CD4-positive, alpha-beta T cell (primary cell): ENCODE measurements around the gene CERS6. TPM values are rescaled to one million over a fixed set of nuclear protein-coding genes. Genes with fewer than 3 reads are reported as not detected.

Experiments used
- ATAC-seq: fragments of 200-7000 bp; cut with Tn5 transposase; one replicate; pipeline ENCODE4 v1.10.0; 2022; ENCODE audit warnings: mild to moderate bottlenecking; ENCODE audit not compliant: poor library complexity
- CTCF ChIA-PET: fragments of 350-600 bp; sonication (Branson Sonifier 250); formaldehyde crosslinking; loops from one replicate; lab custom pipeline; 2021; ENCODE audit warnings: antibody characterized with exemption, inconsistent platforms; lab: Charles Lee
- POLR2A ChIA-PET: fragments of 350-600 bp; sonication (Branson Sonifier 250); formaldehyde crosslinking; loops from one replicate; lab custom pipeline; 2021; ENCODE audit warnings: antibody characterized with exemption, inconsistent platforms; lab: Charles Lee
- DNase-seq, 14 experiments: peaks; one replicate each; pipeline ENCODE4 v3.0.0-alpha.2; 2013 to 2020; ENCODE audit warnings: mixed read lengths in 2 of 14
- H3K27ac ChIP-seq, 2 donors: one replicate each; pipeline versions ENCODE4 v1.5.1 to v1.7.0; 2013; ENCODE audit warnings: low read length in 2 of 2, low read depth in 1 of 2, mild to moderate bottlenecking in 1 of 2
- H3K27me3 ChIP-seq, 2 experiments: 1 replicate in 1 of 2; 2 replicates in 1 of 2; pipeline versions ENCODE4 v1.6.1 to v1.7.0; 2013; ENCODE audit warnings: low read length in 2 of 2, control low read depth in 1 of 2, mild to moderate bottlenecking in 1 of 2, moderate library complexity in 1 of 2; ENCODE audit not compliant: insufficient read depth in 2 of 2, control insufficient read depth in 1 of 2
- H3K36me3 ChIP-seq: one replicate; pipeline ENCODE4 v1.6.1; 2013; ENCODE audit warnings: low read length, control low read depth; ENCODE audit not compliant: insufficient read depth
- H3K4me1 ChIP-seq: one replicate; pipeline ENCODE4 v1.6.1; 2013; ENCODE audit warnings: low read length, control low read depth; ENCODE audit not compliant: insufficient read depth
- H3K4me3 ChIP-seq: one replicate; pipeline ENCODE4 v1.5.1; 2013; ENCODE audit warnings: mild to moderate bottlenecking, low read length, moderate library complexity
- H3K9me3 ChIP-seq, 2 experiments: 1 replicate in 1 of 2; 2 replicates in 1 of 2; pipeline versions ENCODE4 v1.6.1 to v1.7.0; 2013; ENCODE audit warnings: low read length in 2 of 2, mild to moderate bottlenecking in 2 of 2, control low read depth in 1 of 2, moderate library complexity in 1 of 2; ENCODE audit not compliant: control insufficient read depth in 1 of 2, insufficient read depth in 1 of 2
- H3K27ac Mint-ChIP-seq: one replicate; pipeline ENCODE4 v1.8.0; 2020; ENCODE audit warnings: mixed read lengths
- H3K27me3 Mint-ChIP-seq: one replicate; pipeline ENCODE4 v1.8.0; 2021; ENCODE audit warnings: mixed read lengths
- H3K36me3 Mint-ChIP-seq: one replicate; pipeline ENCODE4 v1.8.0; 2021; ENCODE audit warnings: low read depth, mixed read lengths
- H3K4me1 Mint-ChIP-seq: one replicate; pipeline ENCODE4 v1.8.0; 2021; ENCODE audit warnings: low read depth, mixed read lengths
- H3K4me3 Mint-ChIP-seq: one replicate; pipeline ENCODE4 v1.8.0; 2020; ENCODE audit warnings: mild to moderate bottlenecking, mixed read lengths
- H3K9me3 Mint-ChIP-seq: one replicate; pipeline ENCODE4 v1.8.0; 2020; ENCODE audit warnings: mixed read lengths
- CTCF ChIP-seq: fragments of 200-600 bp; IDR thresholded peaks from one replicate; pipeline ENCODE4 v1.8.0; 2022; ENCODE audit warnings: antibody characterized with exemption, mild to moderate bottlenecking
- intact Hi-C, 2 experiments: fragments of 100-400 bp; cut with DNase I in 1 of 2; cut with micrococcal nuclease in 1 of 2; formaldehyde crosslinking; loops; one replicate each; pipeline versions ENCODE4 v1.15.1 to v1.9.0; 2023 to 2025; cut with DNase I, micrococcal nuclease
- total RNA-seq, 174 experiments: library from RNA in 2 of 174; stranded (reverse) in 2 of 174; gene quantifications; one replicate each; pipeline ENCODE4 v1.2.3 and lab custom pipeline; 2021 to 2026

Gene CERS6
- total RNA-seq, 2 experiments from 2014 or later, result 16.9 to 17.9 TPM

- ATAC-seq, result no peak
- H3K4me3 ChIP-seq, result no peak overlapping the region
- peaks cover 8% of the 10 kb centered on the region for H3K36me3 Mint-ChIP-seq
- no peak overlapping the region for H3K27ac ChIP-seq
- no peak for TF ChIP-seq CTCF
- H3K9me3 ChIP-seq, result no peaks in the 10 kb centered on the region
- CTCF ChIA-PET, result no interaction called here
- H3K4me1 ChIP-seq, result peaks cover 28% of the 10 kb centered on the region
- DNase-seq, result no peak
- intact Hi-C loops, result loop anchor here (2.0 to 10.0 kb wide), 2 partner anchors 18 to 302 kb away; no protein-coding TSS in a partner anchor
- no peaks in the 10 kb centered on the region for H3K36me3 ChIP-seq
- H3K9me3 Mint-ChIP-seq, result peaks cover 2% of the 10 kb centered on the region
- POLR2A ChIA-PET, result no interaction called here
- H3K27me3 ChIP-seq, result no peaks in the 10 kb centered on the region
- H3K27me3 Mint-ChIP-seq, result no peaks in the 10 kb centered on the region
- no peak overlapping the region for H3K27ac Mint-ChIP-seq
- H3K4me3 Mint-ChIP-seq, result no peak overlapping the region
- peaks cover 41% of the 10 kb centered on the region for H3K4me1 Mint-ChIP-seq
These were observed 3.3 kb upstream of the CERS6 start for GRCh38 chr2:168452781-168453180.

- no peak overlapping the region for H3K27ac ChIP-seq
- Mint-ChIP-seq H3K9me3 (peaks cover 2% of the 10 kb centered on the region), H3K27ac (no peak overlapping the region), H3K36me3 (peaks cover 8% of the 10 kb centered on the region), H3K4me1 (peaks cover 43% of the 10 kb centered on the region), H3K27me3 (no peaks in the 10 kb centered on the region), H3K4me3 (no peak overlapping the region)
- no peak for ATAC-seq
- H3K36me3 ChIP-seq, result no peaks in the 10 kb centered on the region
- no peak for DNase-seq
- H3K4me1 ChIP-seq, result peaks cover 28% of the 10 kb centered on the region
- no peaks in the 10 kb centered on the region for H3K9me3 ChIP-seq
- POLR2A ChIA-PET, result no interaction called here
- CTCF ChIA-PET, result no interaction called here
- TF ChIP-seq CTCF, result no peak
- intact Hi-C loops, result loop anchor here (2.0 to 10.0 kb wide), 2 partner anchors 19 to 301 kb away; no protein-coding TSS in a partner anchor
- no peaks in the 10 kb centered on the region for H3K27me3 ChIP-seq
- no peak overlapping the region for H3K4me3 ChIP-seq
These were observed 2.7 kb upstream of the CERS6 start for GRCh38 chr2:168453404-168453803.

DNA sequence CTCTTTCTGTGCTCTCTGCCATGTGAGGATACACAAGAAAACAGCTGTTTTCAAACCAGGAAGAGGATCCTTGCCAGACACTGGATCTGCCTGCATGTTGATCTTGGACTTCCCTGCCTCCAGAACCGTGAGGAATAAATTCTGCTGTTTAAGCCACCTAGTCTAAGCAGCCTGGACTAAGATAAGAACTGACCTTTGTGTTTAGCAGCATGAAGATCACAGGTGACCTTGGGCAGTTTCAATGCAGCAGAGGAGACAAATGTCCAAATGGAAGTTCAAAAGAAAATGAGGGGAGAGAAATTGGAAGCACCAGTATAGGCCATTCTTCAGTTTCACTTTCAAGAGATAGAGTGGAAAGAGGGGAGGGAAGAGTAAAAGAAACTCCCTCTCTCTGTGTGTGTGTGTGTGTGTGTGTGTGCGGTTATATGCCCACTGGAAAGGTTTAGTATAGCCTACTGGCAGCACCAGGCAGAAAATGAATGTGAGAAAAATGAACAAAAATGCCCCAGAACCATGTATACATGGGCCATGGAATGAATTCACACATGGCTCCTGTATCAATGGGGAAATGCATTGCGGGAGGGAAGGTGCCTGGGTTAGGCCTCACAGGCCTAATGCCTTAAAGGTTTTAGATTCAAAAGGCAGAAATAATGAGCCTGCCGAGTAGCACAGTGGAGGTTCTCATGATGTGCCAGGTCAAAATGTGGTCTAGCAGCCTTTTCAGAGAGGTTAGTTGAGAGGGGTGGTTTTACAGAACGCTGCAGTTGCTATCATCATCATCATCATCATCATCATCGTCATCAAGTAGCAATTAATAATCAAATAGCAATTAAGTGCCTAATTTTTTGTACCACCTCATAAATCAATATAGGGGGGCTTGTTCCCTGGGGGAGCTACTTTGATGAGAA is 1.1 kb upstream of the CERS6 start:
- Mint-ChIP-seq H3K27me3 (no peaks in the 10 kb centered on the region), H3K27ac (no peak overlapping the region), H3K4me3 (no peak overlapping the region), H3K4me1 (peaks cover 43% of the 10 kb centered on the region), H3K9me3 (peaks cover 2% of the 10 kb centered on the region), H3K36me3 (peaks cover 8% of the 10 kb centered on the region)
- Histone ChIP-seq H3K4me3 (peak overlapping the region; percentile 83), H3K4me1 (peaks cover 21% of the 10 kb centered on the region), H3K27me3 (no peaks in the 10 kb centered on the region), H3K27ac (no peak overlapping the region), H3K9me3 (no peaks in the 10 kb centered on the region), H3K36me3 (no peaks in the 10 kb centered on the region)
- CTCF ChIA-PET, result no interaction called here
- DNase-seq (no peak), ATAC-seq (no peak)
- POLR2A ChIA-PET, result interaction anchor here (1.3 to 1.6 kb wide), 3 partner anchors 18 to 35 kb away, joined by 5 to 6 read pairs (median 5); no protein-coding TSS in a partner anchor
- intact Hi-C loops, result loop anchor here (10.0 kb wide), 1 partner anchor 300 kb away; no protein-coding TSS in a partner anchor
- TF ChIP-seq CTCF, result no peak
